Activated CD4-positive, alpha-beta T cell treated with anti-CD3 and anti-CD28 coated beads, Interleukin-2, amount 50 U/mL, for 16 hours (primary cell): ENCODE results near the gene GSTT2B.
"Not testable (repeated sequence)": the region's sequence is repeated elsewhere in the genome, so short reads cannot be mapped to it uniquely, and the experiment has no call there.

ENCODE experiments used
- DNase-seq: peaks from one replicate; pipeline ENCODE4 v3.0.0-alpha.2; 2020

Gene GSTT2B

DNA sequence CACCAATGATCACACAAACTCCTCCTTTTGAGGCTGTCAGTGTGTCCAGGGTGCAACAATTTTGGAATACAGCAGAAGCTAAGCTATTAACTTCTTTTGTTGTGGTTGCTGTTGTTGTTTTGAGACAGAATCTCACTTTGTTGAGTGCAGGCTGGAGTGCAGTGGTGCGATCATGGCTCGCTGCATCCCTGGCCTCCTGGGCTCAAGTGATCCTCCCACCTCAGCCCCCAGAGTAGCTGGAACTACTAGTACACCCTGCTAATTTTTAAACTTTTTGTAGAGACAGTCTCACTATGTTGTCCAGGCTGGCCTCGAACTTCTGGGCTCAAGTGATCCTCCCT is 22.0 kb downstream of the GSTT2B start:
- no peak for DNase-seq

DNA sequence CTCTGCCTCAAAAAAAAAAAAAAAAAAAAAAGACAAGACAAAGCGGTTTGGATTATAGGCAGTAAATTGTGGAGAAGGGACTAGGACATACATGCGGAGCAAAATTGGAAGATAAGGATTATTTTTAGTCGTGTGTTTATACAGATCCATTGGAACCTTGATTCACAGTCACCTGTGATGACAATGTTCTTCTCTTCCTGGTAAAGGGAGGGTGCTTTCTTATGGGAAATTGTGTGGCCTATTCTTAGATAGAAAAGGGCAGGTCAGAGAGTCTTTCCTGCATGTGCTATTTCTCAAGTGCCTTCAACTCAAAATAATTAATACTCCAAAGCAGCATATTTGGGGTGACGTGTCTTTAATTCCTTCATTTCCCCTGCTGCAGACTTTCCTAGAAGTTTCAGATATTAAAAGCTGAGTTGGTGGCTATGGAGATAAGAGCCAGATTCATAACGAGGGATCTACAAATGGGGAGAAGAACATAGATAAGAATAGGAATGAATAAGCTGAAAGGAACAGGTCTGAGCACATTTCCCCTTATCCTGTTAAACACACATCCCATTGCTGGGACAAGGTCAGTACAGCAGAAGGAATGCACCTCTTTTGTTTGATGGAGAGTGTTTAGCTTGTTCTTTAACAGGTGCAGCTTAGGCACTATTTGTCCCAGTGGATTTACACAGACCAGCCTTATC is 22.5 kb downstream of the GSTT2B start:
- no peak for DNase-seq

DNA sequence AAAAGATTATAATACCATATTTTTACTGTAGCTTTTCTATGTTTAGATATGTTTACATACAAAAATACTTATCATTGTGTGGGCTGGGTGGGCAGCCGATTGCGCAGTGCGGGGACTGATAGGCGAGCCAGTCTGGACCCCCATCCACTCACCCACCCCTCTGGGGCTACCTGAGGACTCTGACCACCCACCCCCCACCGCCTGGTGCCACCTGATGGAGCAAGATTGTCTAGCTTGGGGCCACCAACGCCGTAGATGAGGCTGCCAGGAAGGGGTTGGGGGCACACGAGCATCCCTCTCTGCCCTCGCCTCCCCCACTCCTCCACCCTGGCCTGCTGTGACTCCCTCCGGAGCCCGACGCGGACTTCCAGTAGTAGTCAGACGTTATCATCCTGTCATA is 34.4 kb downstream of the GSTT2B start:
- no peak for DNase-seq

DNA sequence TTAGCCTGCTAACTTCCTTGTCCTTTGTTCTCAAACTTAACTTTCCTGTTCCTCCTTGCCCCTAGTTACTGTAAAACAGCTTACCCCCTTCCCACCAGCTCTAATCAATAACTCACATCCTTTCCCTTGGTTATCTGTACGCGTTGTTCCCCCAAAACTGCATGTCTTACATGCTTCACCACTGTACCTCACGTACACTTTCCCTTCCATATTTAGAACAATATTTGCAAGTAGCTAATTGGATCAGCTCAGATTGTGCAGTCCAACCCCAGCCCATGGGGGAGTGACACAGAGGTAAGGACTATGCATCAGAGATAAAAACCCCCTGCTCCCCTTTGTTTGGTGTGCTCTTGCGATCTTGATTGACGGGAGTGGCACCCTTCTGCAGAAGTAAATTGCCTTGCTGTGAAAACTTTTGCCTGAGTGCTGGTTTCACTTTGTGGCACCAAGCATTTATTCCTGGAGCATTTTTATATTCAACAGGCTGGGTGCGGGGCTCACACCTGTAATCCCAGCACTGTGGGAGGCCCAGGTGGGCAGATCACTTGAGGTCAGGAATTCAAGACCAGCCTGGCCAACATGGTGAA is 35.9 kb downstream of the GSTT2B start:
- no peak for DNase-seq

DNA sequence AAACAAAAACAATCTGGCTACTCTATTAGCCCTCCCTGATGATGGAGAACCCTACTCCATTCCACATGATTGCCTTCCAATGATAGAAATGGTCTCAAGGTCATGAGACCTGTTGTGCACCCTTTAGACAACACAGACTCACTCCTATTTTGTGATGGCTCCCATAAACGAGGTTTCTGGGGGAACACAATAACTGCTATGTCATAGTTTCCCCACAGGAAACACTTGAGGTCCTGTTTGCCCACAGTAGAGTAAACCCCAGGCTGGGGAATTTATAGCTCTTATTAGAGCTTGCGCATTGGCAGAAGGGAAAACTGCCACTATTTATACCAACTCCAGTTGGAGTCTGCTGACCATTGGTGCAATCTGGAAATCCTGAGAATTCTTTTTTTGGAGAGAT is 38.1 kb downstream of the GSTT2B start:
- DNase-seq = no peak

DNA sequence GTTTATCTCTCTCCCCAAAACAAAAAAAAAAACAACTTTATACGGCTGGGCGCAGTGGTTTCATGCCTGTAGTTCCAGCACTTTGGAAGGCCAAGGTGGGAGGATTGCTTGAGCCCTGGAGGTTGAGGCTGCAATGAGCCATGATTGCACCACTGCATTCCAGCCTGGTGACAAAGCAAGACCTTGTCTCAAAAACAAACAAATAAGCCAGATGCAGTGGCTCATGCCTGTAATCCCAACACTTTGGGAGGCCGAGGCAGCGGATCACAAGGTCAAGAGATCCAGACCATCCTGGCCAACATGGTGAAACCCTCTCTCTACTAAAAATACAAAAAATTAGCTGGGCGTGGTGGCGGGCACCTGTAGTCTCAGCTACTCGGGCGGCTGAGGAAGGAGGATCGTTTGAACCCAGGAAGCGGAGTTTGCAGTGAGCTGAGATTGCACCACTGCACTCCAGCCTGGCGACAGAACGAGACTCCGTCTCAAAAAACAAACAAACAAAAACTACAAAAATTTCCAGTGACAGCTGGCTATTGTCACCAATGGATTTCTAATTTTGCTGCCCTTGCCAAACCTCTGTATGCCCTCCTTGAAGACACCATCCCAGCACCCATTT is 39.3 kb downstream of the GSTT2B start:
- not testable (repeated sequence) for DNase-seq

DNA sequence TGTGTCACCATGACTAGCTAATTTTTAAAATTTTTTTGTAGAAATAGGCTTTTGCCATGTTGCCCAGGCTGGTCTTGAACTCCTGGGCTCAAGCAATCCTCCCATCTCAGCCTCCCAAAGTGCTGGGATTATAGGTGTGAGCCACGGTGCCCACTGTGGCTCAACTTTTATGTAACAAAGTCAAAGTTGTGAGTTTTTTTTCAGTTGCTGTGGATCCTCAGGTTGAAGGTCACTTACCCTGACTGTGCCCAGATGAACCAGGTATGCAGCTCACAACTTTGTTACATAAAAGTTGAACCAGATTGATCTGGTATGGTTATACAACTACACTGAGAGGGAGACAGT is 40.8 kb downstream of the GSTT2B start:
- DNase-seq = not testable (repeated sequence)

DNA sequence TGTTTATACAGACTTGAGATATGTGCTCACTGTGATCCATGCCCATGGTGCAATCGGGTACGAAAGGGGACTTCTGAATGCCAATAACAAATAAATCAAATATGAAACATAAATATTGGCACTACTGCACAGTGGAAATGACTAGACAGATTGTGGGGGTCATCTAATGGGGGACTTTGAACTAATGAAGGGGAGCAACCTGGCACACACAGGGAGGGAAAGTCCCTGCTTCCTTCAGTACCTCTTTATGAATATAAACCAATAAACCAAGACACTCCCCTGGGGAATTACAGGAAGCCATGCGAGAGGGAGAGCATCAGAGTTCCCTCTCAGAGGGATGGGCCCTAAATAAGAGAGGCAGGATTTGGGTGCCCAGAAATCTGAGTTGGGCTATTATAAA is 45.7 kb downstream of the GSTT2B start:
- no peak for DNase-seq

DNA sequence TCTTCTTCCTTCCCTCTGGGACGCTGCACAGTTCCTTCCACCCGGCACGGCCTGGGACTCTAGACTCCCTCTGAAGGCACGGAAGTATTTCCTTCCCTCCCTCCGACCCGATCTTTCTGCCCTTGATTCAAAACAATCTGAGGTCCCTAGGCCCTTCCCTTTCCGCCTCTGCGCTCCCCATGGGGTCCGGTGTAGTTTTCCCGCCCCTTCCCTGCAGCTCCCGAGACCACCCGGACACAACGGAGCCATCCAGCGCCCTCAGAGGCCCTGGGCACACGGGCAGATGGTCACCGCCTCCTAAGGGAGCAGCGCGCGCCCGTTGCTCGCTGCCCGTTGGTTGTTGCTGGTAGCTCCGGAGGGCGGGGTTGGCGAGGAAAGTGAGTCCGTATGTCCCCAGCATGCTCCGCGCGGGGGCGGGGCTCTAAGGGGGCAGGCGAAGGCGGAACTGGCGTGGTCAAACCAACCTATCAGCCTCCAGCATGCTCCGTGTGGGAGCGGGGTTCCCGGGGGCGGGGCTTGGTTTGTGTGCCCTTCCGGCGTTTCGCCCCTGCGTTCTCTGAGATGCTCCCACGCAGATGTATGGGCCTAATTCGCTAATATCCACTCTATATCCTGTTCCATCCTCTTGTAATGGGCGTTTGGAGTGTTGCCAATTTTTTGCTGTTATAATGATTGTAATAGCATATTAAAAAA is 47.2 kb downstream of the GSTT2B start:
- DNase-seq = peak; percentile 100

DNA sequence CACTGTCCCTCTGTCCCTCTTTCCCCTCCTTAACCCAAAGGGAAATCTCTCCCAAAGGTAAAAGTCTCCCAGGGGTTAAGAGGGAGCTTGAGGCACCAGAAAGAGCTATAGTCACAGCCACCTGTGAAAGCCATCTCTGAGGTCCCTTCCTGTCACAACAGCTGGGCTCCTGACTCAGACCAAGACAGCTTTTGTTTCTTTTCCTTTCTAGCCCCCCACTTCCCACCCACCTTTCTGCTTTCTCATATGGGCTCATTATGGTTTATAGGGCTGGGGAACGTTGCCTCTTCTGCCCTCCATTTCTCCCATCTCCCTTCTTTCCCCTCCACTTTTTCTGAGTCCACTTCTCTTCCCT is 47.7 kb downstream of the GSTT2B start:
- peak; percentile 37 for DNase-seq

DNA sequence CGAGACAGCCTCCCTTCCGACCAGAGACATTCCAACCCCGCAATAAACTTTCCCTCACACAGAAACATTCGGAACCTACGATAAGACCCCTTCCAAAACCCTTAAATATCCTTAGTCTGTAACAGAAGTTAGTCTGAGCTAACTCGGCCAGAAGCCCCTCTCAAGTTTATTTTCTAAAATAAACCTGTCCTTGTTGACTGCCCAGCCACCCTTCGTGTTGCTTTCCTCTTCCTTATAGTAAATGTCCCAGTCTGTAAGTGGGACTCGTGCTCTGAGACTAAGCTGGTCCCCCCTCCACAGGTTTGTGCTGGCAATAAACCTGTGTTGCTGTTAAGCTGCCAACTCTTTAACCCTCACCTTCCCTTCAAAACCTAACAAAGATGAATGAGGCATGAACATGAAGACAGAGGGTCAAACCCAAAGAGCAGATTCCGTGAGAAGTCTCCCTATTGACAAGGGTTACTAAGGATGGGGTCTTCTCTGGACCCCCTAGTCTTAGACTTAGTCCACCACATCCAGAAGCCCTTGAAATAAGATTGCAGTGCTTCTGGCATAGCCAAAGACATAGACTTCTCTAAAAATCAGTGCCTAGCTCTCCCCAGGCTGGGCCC is 48.6 kb downstream of the GSTT2B start:
- no peak for DNase-seq

DNA sequence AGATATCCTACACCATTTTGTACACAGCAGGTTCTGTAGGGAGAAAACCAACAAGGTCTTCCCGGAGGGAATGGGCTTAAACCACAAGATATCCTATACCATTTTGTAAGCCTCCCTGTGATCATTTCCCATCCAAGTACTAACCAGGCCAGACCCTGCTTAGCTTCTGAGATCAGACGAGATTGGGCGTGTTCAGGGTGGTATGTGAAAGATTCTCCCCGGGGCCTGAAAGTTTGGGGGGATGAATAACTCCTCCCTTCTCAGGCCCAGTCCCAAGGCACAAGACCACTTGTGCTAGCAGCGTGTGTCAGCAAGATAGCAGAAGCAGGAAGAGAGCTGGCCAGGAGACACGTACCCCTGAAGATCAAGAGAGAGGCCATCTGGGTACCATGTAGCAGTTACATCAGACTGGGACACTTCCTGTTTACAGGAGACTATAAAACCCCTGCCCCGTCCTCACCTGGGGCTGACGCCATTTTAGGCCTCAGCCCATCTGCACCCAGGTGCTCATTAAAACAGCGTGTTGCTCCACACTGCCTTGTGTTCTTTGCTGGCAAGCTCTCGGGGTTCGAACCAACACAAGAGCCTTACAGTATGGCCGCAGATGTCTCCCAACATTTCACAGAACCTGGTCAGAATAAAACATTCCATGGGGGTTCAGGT is 49.5 kb downstream of the GSTT2B start:
- no peak for DNase-seq

DNA sequence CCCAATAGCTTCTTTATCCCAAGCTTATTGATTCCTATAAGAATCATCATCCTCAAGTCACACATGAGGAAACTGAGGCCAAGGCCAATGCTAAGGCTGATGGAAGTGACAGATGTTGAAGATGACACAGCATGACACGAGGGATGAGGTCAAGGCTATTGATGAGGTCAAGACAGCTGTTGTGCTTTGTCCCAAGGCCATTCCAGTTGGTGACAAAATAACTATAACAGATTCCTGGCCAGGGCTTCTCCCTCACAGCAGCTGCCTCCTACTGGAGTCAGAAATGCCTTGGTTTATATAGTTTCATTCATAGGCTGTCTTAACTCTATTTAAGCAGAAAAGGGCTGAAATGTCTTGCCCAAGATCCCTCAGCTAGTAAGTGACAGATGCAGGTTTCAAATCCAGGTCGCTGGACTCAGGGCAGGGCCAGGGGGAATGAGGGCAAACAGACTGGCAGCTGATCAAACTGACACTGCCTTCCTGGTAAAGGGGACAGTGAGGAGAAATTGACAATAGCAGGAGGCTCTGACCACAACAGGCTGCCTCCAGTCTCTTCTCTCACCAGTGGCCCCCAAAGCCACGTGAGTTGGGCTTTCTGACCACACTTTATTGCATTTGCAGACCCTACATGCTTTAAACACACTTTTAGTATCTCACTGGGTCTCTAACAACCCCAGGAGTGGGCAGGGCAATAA is 50.4 kb downstream of the GSTT2B start:
- DNase-seq = no peak

DNA sequence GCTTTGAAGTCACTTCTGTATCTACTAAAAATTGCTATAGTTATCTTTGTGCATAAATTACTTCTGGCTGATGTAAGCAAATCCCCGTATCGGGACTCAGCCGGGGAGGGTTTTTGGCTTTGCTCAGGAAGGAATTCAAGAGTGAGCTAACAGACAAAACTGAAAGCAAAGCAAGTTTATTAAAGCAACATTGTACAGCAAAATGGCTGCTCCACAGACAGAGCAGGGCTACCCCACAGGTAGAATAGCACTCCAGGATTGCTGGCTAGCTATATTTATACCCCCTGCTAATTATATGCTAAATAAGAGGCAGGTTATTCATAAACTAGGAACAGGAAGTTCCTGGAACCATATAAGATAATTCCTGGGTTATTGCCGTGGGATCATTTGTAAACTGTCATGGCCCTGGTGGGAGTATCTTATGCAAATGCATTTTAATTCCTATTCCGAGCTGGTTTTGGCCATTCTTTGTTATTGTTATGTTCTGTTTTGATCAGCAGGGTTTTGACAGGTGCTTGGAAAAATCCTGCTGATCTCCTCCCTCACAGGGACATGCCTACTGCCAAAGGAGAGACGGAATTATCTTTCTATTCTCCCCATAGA is 51.6 kb downstream of the GSTT2B start:
- no peak for DNase-seq

DNA sequence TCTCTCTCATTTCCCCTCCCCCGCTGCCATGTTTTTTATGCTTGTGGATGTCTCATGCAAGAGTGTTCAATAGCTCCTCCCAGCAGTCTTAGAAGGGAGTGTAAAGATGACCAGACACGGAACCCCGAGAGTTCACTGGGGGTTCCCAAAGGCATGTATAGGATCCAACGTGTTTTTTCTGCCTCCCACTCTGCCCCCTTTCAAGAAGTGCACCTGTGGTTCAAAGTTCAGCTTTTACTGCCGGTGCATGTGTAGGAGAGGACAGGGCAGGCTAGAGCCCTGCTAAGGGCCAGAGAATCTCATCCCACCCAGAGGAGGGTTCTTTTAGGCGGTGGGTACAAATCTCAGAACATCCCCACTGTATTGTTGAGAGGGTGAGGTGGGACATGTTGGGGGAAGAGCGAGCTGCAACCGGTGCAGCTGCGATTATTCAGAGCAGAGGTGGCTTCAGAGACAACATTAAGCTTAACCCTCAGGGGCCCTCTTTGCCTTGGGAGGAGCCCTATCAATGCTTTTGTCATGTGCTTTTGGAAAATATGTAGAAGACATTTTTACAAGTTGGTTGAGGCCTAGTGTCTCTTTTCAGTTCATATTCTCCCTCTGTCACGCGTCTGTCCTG is 52.3 kb downstream of the GSTT2B start:
- DNase-seq = no peak

DNA sequence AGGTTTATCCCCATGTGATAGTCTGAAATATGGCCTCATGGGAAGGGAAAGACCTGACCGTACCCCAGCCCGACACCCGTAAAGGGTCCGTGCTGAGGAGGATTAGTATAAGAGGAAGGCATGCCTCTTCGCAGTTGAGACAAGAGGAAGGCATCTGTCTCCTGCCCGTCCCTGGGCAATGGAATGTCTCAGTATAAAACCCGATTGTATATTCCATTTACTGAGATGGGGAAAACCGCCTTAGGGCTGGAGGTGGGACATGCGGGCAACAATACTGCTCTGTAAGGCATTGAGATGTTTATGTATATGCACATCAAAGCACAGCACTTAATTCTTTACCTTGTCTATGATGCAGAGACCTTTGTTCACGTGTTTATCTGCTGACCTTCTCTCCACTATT is 53.6 kb downstream of the GSTT2B start:
- DNase-seq = not testable (repeated sequence)
